ENCODE results near the gene SPATA31C1. TPM values are rescaled to one million over a fixed set of nuclear protein-coding genes. Genes with fewer than 3 reads are reported as not detected.
"Not testable (repeated sequence)": the region's sequence is repeated elsewhere in the genome, so short reads cannot be mapped to it uniquely, and the experiment has no call there.

The SPATA31C1 gene
- not detected for total RNA-seq

DNA sequence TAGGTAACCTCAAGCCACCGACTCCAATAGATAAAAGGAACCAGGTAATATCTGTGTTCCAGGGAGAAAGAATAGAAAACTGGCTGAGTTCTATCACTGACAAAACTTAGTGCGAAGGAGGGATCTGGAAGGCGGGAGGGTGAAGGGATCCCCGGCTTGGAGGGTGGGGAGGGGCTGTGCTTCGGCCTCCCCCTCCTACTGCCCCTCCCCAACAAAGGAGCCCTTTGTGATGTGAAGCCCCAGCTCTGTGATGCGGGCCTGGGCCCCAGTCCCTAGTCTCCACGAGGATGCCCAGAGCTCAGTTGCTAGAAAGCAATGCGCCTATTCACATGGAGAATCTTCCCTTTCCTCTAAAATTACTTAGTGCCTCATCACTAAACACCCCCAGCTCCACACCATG is at the start of gene SPATA31C1:
Gene SPATA31C1 (plus strand): TSS at position 301 of the 400 bp plus-strand sequence.
- H3K27ac ChIP-seq; intact Hi-C loops (cut with DNase I; ENCODE audit: low total_unique reads); H3K27me3 ChIP-seq; H3K4me3 ChIP-seq; H3K9me3 ChIP-seq; H3K4me1 ChIP-seq; H3K36me3 ChIP-seq; DNase-seq (ENCODE audit: low spot score in 2 of 2): not testable (repeated sequence)

DNA sequence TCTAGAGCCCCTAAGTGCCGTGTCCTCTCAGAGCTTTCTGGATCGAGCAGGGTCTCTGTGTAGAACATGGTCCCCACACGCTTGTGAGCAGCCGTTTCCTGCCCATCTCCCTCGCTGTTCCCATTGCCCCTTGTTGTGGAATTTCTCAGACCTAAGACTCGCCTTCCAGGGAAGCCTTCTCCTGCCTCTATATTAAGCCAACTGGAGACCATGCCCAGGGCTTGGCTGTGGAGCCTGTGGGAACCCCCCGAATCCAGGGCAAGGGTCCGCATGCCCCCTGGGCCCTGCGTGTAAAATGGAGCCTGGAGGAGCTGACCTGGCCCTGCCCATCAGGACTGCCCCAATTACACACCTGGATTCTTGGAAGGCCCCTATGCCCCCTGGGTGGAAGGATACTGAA is 49.6 kb upstream of the SPATA31C1 start:
- intact Hi-C loops (cut with DNase I; ENCODE audit: low total_unique reads): no loop called here
- no peaks in the 10 kb centered on the region for H3K36me3 ChIP-seq
- no peak for DNase-seq (ENCODE audit: low spot score in 2 of 2)
- no peaks in the 10 kb centered on the region for H3K4me1 ChIP-seq
- TF ChIP-seq POLR2A (IDR thresholded peaks at IDR 0.05) (no peak), POLR2AphosphoS5 (IDR thresholded peaks at IDR 0.05) (no peak)
- TF ChIP-seq, protein P1, sequence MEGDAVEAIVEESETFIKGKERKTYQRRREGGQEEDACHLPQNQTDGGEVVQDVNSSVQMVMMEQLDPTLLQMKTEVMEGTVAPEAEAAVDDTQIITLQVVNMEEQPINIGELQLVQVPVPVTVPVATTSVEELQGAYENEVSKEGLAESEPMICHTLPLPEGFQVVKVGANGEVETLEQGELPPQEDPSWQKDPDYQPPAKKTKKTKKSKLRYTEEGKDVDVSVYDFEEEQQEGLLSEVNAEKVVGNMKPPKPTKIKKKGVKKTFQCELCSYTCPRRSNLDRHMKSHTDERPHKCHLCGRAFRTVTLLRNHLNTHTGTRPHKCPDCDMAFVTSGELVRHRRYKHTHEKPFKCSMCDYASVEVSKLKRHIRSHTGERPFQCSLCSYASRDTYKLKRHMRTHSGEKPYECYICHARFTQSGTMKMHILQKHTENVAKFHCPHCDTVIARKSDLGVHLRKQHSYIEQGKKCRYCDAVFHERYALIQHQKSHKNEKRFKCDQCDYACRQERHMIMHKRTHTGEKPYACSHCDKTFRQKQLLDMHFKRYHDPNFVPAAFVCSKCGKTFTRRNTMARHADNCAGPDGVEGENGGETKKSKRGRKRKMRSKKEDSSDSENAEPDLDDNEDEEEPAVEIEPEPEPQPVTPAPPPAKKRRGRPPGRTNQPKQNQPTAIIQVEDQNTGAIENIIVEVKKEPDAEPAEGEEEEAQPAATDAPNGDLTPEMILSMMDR (IDR thresholded peaks at IDR 0.05): no peak
- H3K27me3 ChIP-seq: no peaks in the 10 kb centered on the region
- no peaks in the 10 kb centered on the region for H3K9me3 ChIP-seq
- H3K4me3 ChIP-seq: no peak overlapping the region
- no peak overlapping the region for H3K27ac ChIP-seq

DNA sequence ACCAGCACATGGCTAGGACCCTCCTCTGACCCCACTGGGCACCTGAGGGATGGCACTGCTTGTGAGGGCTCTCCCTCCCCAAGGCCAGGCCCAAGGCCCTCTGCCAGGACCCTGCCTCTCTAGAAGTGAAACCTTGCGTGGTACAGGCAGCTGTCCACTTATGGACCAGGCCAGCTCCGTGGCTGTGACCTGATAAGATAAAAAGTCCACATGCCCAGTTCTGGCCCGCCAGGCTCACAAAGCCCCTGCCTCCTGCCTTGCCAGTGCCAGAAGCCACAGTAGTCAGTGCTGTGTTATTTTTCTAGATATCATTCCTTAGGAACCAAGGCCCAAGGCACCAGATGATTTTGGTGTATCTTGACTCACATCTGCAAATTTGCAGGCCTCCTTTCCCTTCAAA is 49.1 kb upstream of the SPATA31C1 start:
- H3K27ac ChIP-seq: no peak overlapping the region
- no peak overlapping the region for H3K4me3 ChIP-seq
- no peaks in the 10 kb centered on the region for H3K27me3 ChIP-seq
- H3K9me3 ChIP-seq: no peaks in the 10 kb centered on the region
- intact Hi-C loops (cut with DNase I; ENCODE audit: low total_unique reads): no loop called here
- TF ChIP-seq, protein P1 (IDR thresholded peaks at IDR 0.05): no peak
- TF ChIP-seq POLR2AphosphoS5 (IDR thresholded peaks at IDR 0.05) (no peak), POLR2A (IDR thresholded peaks at IDR 0.05) (no peak)
- H3K36me3 ChIP-seq: no peaks in the 10 kb centered on the region
- DNase-seq (ENCODE audit: low spot score in 2 of 2): no peak
- H3K4me1 ChIP-seq: no peaks in the 10 kb centered on the region

DNA sequence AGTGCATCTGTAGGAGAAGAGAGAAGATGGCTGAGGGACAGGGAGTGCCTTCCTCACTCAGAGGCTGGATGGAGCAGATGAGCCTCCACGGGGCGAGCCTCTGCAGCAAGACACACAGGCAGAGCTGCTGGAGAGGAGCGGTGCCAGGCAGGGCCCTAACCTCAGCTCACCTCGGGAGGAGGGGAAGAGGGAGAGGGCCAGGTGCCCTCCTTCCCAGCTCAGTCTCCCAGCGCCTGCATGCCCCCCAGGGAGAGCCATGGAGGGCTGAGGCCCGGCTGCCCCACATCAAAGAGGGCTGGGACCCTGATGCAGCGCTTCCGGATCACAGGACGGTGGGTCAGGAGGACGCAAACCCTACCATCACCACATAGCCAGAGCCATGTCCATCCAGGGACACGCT is 48.7 kb upstream of the SPATA31C1 start:
- DNase-seq (ENCODE audit: low spot score in 2 of 2): no peak
- Histone ChIP-seq H3K4me1 (no peaks in the 10 kb centered on the region), H3K4me3 (no peak overlapping the region), H3K27me3 (no peaks in the 10 kb centered on the region), H3K36me3 (no peaks in the 10 kb centered on the region), H3K27ac (no peak overlapping the region), H3K9me3 (no peaks in the 10 kb centered on the region)
- TF ChIP-seq POLR2AphosphoS5 (IDR thresholded peaks at IDR 0.05): no peak
- TF ChIP-seq POLR2A (IDR thresholded peaks at IDR 0.05): no peak
- TF ChIP-seq, protein P1 (IDR thresholded peaks at IDR 0.05): no peak
- intact Hi-C loops (cut with DNase I; ENCODE audit: low total_unique reads): no loop called here

DNA sequence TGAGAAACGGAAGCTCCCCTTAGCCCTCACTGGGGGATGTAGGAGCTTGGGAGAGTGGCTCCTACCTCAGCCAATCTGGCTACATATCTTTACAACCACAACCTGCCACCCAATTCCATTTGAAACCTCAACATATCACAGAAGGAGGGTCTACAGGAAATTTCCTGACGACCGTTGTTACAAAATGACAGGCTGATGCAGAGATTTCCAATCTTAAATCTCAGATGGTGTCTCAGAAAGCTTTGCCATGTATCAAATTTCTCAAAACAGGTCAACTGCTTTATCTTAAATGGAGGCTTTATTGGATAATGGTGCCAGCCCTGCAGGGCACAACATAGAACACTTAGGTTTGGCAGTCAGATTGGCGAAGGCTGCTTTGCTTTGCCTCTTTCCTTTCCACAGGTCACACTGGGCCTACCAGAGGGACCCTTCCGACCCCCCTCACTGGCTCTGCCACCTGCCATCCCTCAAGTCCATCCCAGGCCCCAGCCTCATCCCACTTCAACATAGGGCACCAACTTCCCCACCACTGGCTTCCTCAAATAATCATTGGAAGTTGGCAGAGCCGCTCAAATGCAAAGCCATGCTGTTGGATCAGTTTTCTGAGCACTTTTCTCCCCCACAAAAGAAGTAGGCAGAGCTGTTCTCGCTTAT is 46.2 kb upstream of the SPATA31C1 start:
- intact Hi-C loops (cut with DNase I; ENCODE audit: low total_unique reads): no loop called here
- H3K27ac ChIP-seq: no peak overlapping the region
- no peak for DNase-seq (ENCODE audit: low spot score in 2 of 2)

More for the DNA sequence above, 46.2 kb upstream of the SPATA31C1 start:
- H3K9me3 ChIP-seq: no peaks in the 10 kb centered on the region
- no peaks in the 10 kb centered on the region for H3K27me3 ChIP-seq
- TF ChIP-seq, protein P1 (IDR thresholded peaks at IDR 0.05): no peak
- no peak for TF ChIP-seq POLR2A (IDR thresholded peaks at IDR 0.05)
- no peak for TF ChIP-seq POLR2AphosphoS5 (IDR thresholded peaks at IDR 0.05)
- no peak overlapping the region for H3K4me3 ChIP-seq
- H3K36me3 ChIP-seq: no peaks in the 10 kb centered on the region
- H3K4me1 ChIP-seq: no peaks in the 10 kb centered on the region

Measured in breast epithelium (tissue), 4 donors.